Kidney (tissue), 14 donors: Measurements from ENCODE around the gene KIAA0040. TPM values are rescaled to one million over a fixed set of nuclear protein-coding genes. Genes with fewer than 3 reads are reported as not detected.

ENCODE experiments used
- DNase-seq, 5 donors: peaks; one replicate each; pipeline ENCODE4 v3.0.0-alpha.2; 2013 to 2020
- FAIRE-seq: peaks from 2 replicates; lab custom pipeline; 2012; peaks lifted over from hg19 to GRCh38; lab: Jason Lieb, UNC
- H3K27ac ChIP-seq, 2 donors: one replicate each; pipeline ENCODE4 v1.7.0; 2013; ENCODE audit warnings: low read depth in 2 of 2, low read length in 2 of 2, inconsistent platforms in 1 of 2
- H3K27me3 ChIP-seq: one replicate; pipeline ENCODE4 v1.7.1; 2013; ENCODE audit warnings: low read length, inconsistent platforms; ENCODE audit not compliant: control insufficient read depth, insufficient read depth
- H3K36me3 ChIP-seq, 3 donors: one replicate each; pipeline versions ENCODE4 v1.7.0 to v1.7.1; 2013; ENCODE audit warnings: low read length in 3 of 3, control low read depth in 1 of 3, inconsistent platforms in 1 of 3; ENCODE audit not compliant: insufficient read depth in 3 of 3, control insufficient read depth in 2 of 3
- H3K4me1 ChIP-seq, 3 donors: one replicate each; pipeline versions ENCODE4 v1.7.0 to v1.7.1; 2013; ENCODE audit warnings: low read length in 3 of 3, inconsistent platforms in 1 of 3, low read depth in 1 of 3; ENCODE audit not compliant: control insufficient read depth in 2 of 3, insufficient read depth in 2 of 3
- H3K4me3 ChIP-seq, 3 donors: one replicate each; pipeline versions ENCODE4 v1.7.0 to v1.8.1; 2013; ENCODE audit warnings: low read length in 3 of 3, control low read depth in 1 of 3, inconsistent platforms in 1 of 3
- H3K9ac ChIP-seq, 3 donors: one replicate each; pipeline versions ENCODE4 v1.7.0 to v1.7.1; 2013; ENCODE audit warnings: low read length in 3 of 3, control low read depth in 1 of 3, inconsistent platforms in 1 of 3
- H3K9me3 ChIP-seq, 3 donors: one replicate each; pipeline versions ENCODE4 v1.7.0 to v1.7.1; 2013; ENCODE audit warnings: low read length in 3 of 3, control low read depth in 1 of 3, inconsistent platforms in 1 of 3; ENCODE audit not compliant: control insufficient read depth in 2 of 3, insufficient read depth in 1 of 3
- CTCF ChIP-seq: IDR thresholded peaks from 3 replicates; pipeline ENCODE4 v1.5.1; 2012; ENCODE audit warnings: mild to moderate bottlenecking, moderate library complexity, borderline replicate concordance; ENCODE audit not compliant: insufficient read depth; ENCODE audit errors: extremely low read depth
- intact Hi-C: fragments of 100-400 bp; cut with DNase I; formaldehyde crosslinking; loops from one replicate; pipeline ENCODE4 v1.11.1; 2022
- polyA plus RNA-seq: library from polyadenylated mRNA; stranded (reverse); fragments of 350-450 nt; fragmentation: Illumina TruSeq; extraction: RNeasy Lipid Tissue Mini Kit (QIAGEN cat#74804); gene quantifications from one replicate; pipeline ENCODE4 v1.2.3, GENCODE V29; 2014; ENCODE audit warnings: low read depth, low replicate concordance; ENCODE audit not compliant: insufficient read depth
- total RNA-seq: library from RNA; stranded (reverse); fragmentation: NEBNext Ultra II Directional; extraction: Animal tissue kit (Norgen Biotek cat#: 25700); gene quantifications from one replicate; pipeline ENCODE4 v1.2.1, GENCODE V29; 2021
- donor health status: control.
- donor health status: control.
- donor health status: control.
- donor health status: control.
- donor health status: control.
- donor health status: DM: yes; HTN: yes; CAD: no.
- donor health status: Normal renal cell carcinoma (clear cell type).

KIAA0040 gene
- total and polyA plus RNA-seq, 2 donors from 2014 or later = 20.0 to 34.1 TPM

- Histone ChIP-seq H3K27ac (no peak overlapping the region), H3K27me3 (no peaks in the 10 kb centered on the region), H3K36me3 (no peaks in the 10 kb centered on the region), H3K4me3 (no peak overlapping the region), H3K9ac (no peak overlapping the region), H3K4me1 (no peaks in the 10 kb centered on the region), H3K9me3 (no peaks in the 10 kb centered on the region)
- DNase-seq (no peak), FAIRE-seq (no peak)
- no peak for TF ChIP-seq CTCF
- intact Hi-C loops = no loop called here
These were observed 54.0 kb downstream of the KIAA0040 start for GRCh38 chr1:175138579-175138978.

- Histone ChIP-seq H3K27me3 (no peaks in the 10 kb centered on the region), H3K4me1 (no peaks in the 10 kb centered on the region), H3K36me3 (no peaks in the 10 kb centered on the region), H3K9me3 (no peaks in the 10 kb centered on the region), H3K4me3 (no peak overlapping the region), H3K27ac (no peak overlapping the region), H3K9ac (no peak overlapping the region)
- intact Hi-C loops = no loop called here
- no peak for FAIRE-seq
- TF ChIP-seq CTCF = no peak
- no peak for DNase-seq
These were observed 55.2 kb downstream of the KIAA0040 start for GRCh38 chr1:175137369-175137768.

GRCh38 chr1:175136246-175136645 lies 56.3 kb downstream of the KIAA0040 start:
- no peak for FAIRE-seq
- H3K36me3 ChIP-seq = no peaks in the 10 kb centered on the region
- no peak for TF ChIP-seq CTCF
- H3K9ac ChIP-seq = no peak overlapping the region
- H3K4me1 ChIP-seq = no peaks in the 10 kb centered on the region
- no peaks in the 10 kb centered on the region for H3K9me3 ChIP-seq
- H3K4me3 ChIP-seq = no peak overlapping the region
- no peak for DNase-seq
- intact Hi-C loops = no loop called here
- H3K27me3 ChIP-seq = no peaks in the 10 kb centered on the region
- no peak overlapping the region for H3K27ac ChIP-seq

GRCh38 chr1:175134500-175134899 lies 58.1 kb downstream of the KIAA0040 start:
- Histone ChIP-seq H3K9ac (no peak overlapping the region), H3K4me1 (peaks cover 0 to 8% (median 2%) of the 10 kb centered on the region in 3 donors), H3K4me3 (no peak overlapping the region), H3K27ac (no peak overlapping the region), H3K9me3 (no peaks in the 10 kb centered on the region), H3K27me3 (no peaks in the 10 kb centered on the region), H3K36me3 (no peaks in the 10 kb centered on the region)
- DNase-seq (no peak), FAIRE-seq (no peak)
- intact Hi-C loops = no loop called here
- no peak for TF ChIP-seq CTCF
